Raji (cell line): Measurements from ENCODE around the gene FZD8.

ENCODE experiments used
- POLR2A ChIP-seq: IDR thresholded peaks from 2 replicates; pipeline ENCODE4 v1.6.1; 2011; ENCODE audit warnings: low read depth, low read length, control low read depth; ENCODE audit not compliant: insufficient read depth

FZD8 gene, protein sequence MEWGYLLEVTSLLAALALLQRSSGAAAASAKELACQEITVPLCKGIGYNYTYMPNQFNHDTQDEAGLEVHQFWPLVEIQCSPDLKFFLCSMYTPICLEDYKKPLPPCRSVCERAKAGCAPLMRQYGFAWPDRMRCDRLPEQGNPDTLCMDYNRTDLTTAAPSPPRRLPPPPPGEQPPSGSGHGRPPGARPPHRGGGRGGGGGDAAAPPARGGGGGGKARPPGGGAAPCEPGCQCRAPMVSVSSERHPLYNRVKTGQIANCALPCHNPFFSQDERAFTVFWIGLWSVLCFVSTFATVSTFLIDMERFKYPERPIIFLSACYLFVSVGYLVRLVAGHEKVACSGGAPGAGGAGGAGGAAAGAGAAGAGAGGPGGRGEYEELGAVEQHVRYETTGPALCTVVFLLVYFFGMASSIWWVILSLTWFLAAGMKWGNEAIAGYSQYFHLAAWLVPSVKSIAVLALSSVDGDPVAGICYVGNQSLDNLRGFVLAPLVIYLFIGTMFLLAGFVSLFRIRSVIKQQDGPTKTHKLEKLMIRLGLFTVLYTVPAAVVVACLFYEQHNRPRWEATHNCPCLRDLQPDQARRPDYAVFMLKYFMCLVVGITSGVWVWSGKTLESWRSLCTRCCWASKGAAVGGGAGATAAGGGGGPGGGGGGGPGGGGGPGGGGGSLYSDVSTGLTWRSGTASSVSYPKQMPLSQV

DNA sequence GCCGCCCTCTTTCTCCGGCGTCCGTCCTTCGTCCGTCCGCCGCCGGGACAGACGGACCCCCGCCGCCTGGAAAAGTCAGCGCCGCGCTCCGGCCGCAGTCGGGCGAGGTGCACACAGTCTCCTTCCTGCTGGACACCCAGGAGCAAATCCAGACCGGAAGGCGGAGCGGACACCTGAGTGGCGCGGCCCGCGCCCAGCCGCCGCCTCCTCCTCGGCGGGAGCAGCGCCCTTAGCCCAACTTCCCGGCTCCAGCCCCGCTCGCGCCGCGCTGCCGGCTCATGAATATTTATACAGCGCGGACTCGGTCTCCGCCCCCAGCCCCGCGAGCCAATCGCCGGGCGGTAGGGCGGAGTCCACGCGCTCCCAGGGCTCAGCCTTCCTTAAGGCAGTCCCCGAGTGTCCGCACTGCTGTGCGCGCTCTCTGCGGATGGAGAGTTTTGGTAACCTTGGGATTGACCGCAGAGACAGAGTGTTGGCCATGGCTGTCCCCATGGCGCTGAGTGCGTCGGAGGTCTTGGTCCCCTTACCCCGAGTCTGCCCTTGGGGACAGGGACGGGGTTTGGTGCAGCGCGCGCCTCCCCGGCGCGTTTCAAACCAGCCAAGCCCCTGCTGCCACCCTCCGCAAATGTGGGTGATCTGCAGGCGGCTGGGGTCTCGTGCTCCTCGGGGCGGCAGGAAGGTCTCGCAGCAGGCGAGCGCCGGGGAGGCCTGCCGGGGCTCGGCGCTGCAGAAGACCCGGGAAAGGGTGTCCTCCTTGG is at the start of gene FZD8:
Gene FZD8, minus strand, starts transcription at position 262 of the 758 bp plus-strand sequence. CDS start 867 bp downstream, outside the sequence.
- no peak for TF ChIP-seq POLR2A

DNA sequence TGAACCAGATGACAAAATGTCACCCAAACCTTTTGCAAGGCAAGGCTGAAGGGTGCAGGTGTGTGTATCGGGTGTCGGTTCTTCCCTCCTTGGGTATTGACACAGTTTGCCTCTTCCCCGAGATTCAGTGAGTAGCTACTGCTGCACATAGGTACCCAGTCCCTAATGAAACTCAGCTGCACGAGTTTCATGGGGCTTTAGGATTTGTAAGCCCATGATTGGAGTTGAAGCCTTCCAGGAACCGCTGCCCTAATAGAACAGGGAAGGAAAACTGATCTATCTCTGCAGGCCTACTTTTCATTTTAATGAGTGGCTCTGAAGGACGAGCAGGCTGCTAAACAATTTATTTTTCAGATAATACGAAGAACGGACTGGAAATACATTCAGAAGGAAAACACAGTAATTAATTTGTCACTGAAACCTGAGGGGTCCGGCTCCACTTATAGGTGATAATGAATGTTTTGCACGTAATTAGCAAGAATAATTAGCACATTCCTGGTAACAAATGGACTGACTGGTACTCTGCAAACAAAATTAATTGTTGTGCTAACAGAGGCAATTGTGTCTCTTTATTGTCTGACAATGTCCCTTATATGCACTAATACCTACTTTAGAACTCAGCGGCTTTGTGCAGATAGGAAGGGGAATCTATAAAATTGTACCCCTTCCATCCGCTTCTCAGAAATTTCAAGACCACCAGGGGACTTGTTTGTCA is 49.6 kb upstream of the FZD8 start:
- no peak for TF ChIP-seq POLR2A

DNA sequence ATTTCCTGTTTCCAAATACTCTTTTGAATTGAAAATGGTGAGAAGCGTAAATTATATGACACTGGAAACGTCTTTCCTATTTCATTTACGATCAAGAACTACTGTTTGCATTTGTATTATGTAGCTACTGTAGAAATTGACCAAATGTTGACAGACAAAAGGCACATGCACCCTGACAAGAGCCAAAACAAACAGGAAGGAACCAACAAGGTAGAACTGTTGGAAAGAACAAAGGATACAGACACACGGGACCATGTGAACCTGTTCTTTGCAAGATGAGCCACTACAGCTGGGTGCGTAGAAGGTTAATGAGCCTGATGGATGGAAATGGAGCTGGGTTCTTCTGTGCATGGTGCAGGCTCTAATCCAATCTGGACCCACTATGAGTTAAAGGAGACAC is 48.4 kb upstream of the FZD8 start:
- no peak for TF ChIP-seq POLR2A

DNA sequence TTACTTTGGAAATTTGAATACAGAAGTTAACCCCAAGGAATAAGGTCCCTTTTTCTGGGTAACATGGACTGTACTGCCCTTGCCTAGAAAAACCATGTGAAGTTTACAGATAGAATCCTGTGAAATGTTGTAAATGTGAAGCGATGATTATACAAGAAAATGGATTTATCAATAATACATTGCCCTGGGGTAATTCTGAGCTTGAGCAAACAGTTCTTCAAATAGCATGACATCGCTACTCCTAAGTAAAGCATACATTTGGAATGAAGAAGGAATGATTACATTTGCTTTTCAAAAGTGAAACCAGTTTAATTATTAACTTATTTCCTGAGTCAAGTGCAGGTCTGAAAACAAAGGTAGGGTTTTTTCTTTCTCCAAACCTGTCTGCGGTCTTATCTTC is 43.3 kb upstream of the FZD8 start:
- TF ChIP-seq POLR2A, result no peak

DNA sequence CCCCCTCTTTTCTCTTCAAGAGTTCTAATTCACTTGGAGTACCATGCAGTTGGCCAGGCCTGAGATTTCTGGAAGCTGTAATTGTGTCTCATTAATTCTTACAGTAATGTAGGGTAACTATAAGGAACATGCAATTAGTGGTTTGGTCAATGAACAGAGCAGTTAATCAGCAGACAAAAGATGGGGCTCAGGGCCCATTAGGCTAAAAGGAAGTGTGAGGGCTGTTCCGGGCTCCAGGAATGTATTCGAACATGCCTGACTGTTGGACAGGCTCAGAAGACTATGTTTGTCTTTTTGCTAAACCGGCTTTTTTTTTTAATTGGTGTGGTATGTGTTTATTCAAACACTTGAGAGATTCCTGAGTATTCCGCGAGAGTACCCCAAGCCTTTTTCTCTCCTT is 42.5 kb upstream of the FZD8 start:
- TF ChIP-seq POLR2A, result no peak

DNA sequence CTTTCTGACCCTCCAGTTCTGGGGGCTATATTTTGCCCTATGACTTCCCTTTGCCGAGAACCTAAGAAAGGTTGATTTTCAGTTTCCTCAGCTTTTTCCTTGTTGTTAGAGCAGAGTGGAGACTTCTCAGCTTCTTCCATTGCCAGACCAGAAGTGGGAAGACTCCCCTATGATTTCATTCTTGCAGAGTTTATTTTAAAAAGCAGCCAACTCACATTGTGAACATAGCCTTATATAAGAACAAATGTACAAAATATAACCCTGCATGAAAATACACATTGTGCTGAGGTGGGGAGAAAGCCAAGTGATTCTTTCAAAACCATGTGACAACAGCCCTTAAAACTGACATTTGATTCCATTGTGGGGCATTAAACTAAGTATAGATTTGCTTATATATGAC is 33.8 kb upstream of the FZD8 start:
- no peak for TF ChIP-seq POLR2A

DNA sequence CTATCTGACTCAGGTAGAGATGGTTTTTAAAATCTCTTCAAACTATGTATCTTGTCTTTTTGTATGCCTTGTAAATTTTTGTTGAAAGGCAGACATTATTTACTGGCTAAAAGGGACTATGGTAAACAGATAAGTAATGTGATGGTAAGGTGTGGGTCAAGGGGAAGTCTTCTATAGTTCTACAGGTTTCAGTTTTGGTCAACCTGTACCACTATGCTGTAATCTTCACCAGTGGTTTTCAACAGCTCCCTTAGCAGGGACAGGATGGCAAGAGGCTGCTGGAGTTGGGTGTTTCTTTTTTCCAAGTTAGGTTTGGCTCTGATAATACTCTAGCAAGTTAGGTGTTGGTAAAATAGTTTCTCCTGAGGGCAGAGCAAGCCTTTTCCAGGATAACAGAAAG is 32.7 kb upstream of the FZD8 start:
- no peak for TF ChIP-seq POLR2A

DNA sequence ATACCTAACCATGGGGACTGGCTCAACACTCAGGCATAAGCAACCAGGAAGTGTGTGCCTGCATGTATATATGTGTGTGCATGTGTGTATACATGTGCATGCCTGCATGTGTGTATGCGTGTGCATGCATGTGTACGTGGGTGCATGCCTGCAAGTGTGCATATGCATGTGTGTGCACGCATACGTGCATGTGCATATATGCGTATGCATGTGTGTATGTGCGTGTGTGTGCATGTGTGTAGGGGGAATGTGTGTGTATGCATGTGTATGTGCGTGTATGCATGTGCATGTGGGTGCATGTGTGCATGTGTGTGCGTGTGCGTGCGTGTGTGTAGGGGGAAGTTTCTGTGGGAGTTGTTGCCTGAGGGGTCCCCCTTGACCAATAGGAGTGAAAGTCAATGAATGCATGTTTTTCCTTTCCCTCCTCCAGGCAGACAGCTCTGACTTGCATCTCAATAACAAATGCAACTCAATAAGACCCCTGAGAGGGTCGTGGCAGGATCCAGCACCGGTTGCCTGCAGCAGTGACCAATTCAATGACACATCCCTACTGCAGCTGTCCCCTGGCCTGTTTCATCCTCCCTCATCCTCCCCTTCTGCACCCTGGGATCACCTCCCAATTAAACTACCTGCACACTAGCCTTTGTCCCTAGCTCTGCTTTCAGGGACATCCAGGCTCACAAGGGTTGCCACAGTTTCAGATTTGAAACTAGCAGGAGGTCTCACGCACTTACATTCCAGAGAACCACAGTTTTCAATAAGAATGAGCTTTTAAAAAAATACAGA is 27.0 kb upstream of the FZD8 start:
- TF ChIP-seq POLR2A, result no peak

DNA sequence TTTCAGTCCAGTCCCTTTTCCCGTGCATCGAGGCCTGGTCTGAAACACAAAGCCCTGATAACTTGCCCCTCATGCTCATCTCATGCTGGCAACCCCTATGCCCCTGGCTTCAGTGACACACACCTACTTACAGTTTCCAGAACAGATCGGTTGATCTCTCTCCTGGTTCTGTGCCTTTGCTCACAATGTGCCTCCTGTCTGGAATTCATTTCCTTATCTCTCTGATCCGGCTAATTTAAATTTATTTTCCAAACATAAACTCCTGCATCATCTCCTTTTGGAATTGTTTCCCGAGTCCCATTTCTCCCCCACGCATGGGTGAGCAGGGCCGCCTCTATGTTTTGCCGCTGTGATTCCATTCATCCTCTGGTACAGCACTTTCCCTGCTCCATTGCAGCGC is 25.9 kb upstream of the FZD8 start:
- TF ChIP-seq POLR2A, result no peak

DNA sequence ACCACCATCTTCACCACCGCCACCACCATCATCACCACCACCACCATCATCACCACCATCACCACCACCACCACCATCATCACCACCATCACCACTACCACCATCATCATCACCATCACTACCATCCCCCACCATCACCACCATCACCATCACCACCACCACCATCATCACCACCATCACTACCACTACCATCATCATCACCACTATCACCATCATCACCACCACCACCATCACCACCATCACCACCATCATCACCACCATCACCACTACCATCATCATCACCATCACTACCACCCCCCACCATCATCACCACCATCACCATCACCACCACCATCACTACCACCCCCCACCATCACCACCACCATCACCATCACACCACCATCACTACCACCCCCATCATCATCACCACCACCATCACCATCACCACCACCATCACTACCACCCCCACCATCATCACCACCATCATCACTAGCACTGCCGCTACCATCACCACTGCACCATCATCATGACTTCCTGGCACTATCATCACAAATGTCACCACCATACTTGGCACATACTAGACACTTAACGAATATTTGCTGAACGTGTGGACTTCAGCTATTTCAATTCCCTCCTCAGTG is 25.3 kb upstream of the FZD8 start:
- TF ChIP-seq POLR2A, result no peak

DNA sequence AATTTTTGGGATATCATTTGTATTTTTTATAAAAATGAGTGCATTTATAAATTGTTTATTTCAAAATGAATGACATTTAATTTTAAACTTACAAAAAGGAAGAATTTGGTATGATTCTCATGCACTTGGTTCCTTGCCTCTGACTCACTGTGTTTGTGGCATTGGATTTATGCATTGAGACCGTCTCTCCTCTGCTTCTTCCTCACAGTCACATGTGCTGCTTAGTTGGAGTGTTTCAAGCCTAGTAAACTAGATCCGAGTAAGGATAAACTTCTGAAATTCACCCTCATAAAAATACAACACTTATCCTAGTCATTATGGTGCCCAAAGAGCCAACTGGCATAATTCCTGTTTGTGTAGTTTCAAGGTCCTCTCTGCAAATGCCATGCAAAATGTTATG is 19.1 kb upstream of the FZD8 start:
- TF ChIP-seq POLR2A, result no peak

DNA sequence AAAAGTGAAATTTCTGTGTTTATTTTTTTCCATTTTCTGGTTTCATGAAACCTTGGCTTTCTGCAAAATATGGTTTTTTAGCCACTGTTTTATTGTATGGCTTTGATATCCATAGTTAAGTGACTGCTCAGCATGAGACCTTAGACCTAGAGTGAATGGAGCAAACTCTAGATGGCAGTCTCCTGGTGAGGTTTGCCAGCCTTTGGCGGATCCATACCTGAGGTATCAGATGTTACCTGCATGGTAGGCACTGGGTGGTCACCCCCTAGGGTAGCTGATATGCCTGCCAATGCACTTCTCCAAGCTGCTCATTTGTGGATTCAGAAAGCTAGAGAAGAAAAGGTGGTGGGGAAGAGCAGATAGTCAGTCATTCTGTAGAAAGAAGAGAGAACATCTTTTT is 17.4 kb upstream of the FZD8 start:
- no peak for TF ChIP-seq POLR2A

DNA sequence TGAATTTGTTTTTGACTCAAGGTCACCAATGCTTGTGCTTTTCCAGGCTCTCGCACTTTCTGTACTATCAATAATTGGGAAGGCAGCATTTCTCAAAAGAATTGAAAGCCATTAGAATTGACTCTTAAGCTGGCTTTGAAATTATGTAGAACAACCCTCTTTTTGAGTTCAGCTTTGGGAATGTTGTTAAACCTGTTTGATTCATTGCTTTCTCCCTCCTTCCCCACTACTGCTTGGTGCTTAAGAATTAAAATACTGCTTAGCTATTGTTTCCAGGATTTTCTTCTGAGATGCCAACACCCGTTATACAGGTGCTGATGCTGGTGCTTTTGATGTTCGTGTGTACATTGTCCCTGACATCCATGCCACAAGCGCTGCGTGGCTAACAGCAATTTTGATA is 15.5 kb upstream of the FZD8 start:
- TF ChIP-seq POLR2A, result no peak

DNA sequence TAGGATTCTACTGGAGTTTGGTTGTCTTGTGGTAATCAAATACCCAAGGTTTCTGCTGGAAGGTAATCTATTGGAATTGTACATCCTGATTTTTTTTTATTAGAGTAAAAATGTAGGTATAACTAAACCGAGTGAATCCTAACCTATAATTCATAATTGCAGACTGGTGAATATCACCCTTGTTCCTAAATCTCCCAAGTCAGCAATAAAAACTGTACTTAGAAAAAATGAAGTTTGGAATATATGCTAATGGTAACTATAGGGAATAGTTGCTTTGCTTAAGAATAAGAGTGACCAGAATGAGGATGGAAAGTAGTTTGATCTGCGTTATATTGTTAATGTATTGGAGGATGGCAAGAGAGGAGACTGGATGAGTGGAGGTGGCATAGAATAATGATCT is 10.7 kb upstream of the FZD8 start:
- TF ChIP-seq POLR2A, result no peak

DNA sequence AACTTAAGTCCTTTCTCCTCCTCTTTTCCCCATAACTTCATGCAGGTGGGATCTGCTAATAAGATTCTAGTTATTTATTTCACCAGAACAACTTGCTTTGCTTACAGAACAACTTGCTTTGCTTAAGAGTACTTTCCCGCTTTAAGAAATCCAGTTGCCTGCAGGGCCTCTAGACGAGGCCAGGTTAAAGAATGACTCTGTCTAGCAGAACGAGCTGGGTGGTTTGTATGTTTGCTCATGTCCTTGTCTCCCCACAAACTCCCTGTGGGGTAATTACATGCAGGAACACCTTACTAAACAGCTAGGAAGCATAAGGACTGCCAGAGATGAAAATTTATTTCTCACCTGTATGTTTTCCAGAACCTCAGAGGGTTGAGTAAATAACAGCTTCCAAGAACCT is 8.8 kb upstream of the FZD8 start:
- no peak for TF ChIP-seq POLR2A
